Colonic mucosa (tissue), 4 donors: ENCODE data around the gene RIN3. TPM values are rescaled to one million over a fixed set of nuclear protein-coding genes. Genes with fewer than 3 reads are reported as not detected.
A peak's percentile ranks its signal among the peaks of the same experiment; 100 is the strongest.

Source experiments
- DNase-seq: peaks from one replicate; pipeline ENCODE4 v3.0.0-alpha.2; 2020
- H3K27ac ChIP-seq: fragments of 200-600 bp; one replicate; pipeline ENCODE4 v1.8.0; 2021
- H3K27me3 ChIP-seq: fragments of 200-600 bp; one replicate; pipeline ENCODE4 v1.8.0; 2021
- H3K36me3 ChIP-seq: fragments of 200-600 bp; one replicate; pipeline ENCODE4 v1.8.0; 2021
- H3K4me1 ChIP-seq: fragments of 200-600 bp; one replicate; pipeline ENCODE4 v1.8.0; 2021; ENCODE audit warnings: mild to moderate bottlenecking
- H3K4me3 ChIP-seq: fragments of 200-600 bp; one replicate; pipeline ENCODE4 v1.8.0; 2021
- H3K9ac ChIP-seq, 2 donors: one replicate each; pipeline ENCODE4 v1.7.0; 2013; ENCODE audit warnings: control low read depth in 2 of 2, low read depth in 2 of 2, low read length in 2 of 2
- H3K9me3 ChIP-seq: fragments of 200-600 bp; one replicate; pipeline ENCODE4 v1.8.0; 2021
- CTCF ChIP-seq: fragments of 200-600 bp; IDR thresholded peaks from one replicate; pipeline ENCODE4 v1.8.0; 2022; ENCODE audit warnings: antibody characterized with exemption, mild to moderate bottlenecking
- intact Hi-C: fragments of 100-400 bp; cut with DNase I; formaldehyde crosslinking; loops from one replicate; pipeline ENCODE4 v1.14.1; 2022
- total RNA-seq, 2 donors: library from RNA; stranded (reverse); fragmentation: NEBNext Ultra II Directional in 1 of 2; extraction: Animal tissue kit (Norgen Biotek cat#: 25700) in 1 of 2; gene quantifications; one replicate each; pipeline ENCODE4 v1.2.1, GENCODE V29; 2021
- donor health status: healthy.
- donor health status: DM: no; HTN: no; CAD: no.
- donor health status: DM: no; HTN: no; CAD: no.

The RIN3 gene
- total RNA-seq, 2 donors from 2014 or later = 18.4 to 23.2 TPM

- Histone ChIP-seq H3K9ac (no peak overlapping the region), H3K27ac (no peak overlapping the region), H3K4me1 (no peaks in the 10 kb centered on the region), H3K9me3 (no peaks in the 10 kb centered on the region), H3K27me3 (no peaks in the 10 kb centered on the region), H3K4me3 (no peak overlapping the region), H3K36me3 (no peaks in the 10 kb centered on the region)
- no peak for TF ChIP-seq CTCF
- intact Hi-C loops = no loop called here
- DNase-seq = no peak
Observed at GRCh38 chr14:92718664-92719063, 205.1 kb downstream of the RIN3 start.

GRCh38 chr14:92719421-92719820 lies 205.8 kb downstream of the RIN3 start:
- Histone ChIP-seq H3K4me1 (no peaks in the 10 kb centered on the region), H3K9me3 (no peaks in the 10 kb centered on the region), H3K9ac (no peak overlapping the region), H3K36me3 (no peaks in the 10 kb centered on the region), H3K27me3 (no peaks in the 10 kb centered on the region), H3K4me3 (no peak overlapping the region), H3K27ac (peak overlapping the region; percentile 46)
- TF ChIP-seq CTCF = no peak
- no peak for DNase-seq
- intact Hi-C loops = no loop called here

GRCh38 chr14:92719890-92720323 lies 206.3 kb downstream of the RIN3 start:
- TF ChIP-seq CTCF = no peak
- Histone ChIP-seq H3K27ac (peak overlapping the region; percentile 46), H3K27me3 (no peaks in the 10 kb centered on the region), H3K9me3 (no peaks in the 10 kb centered on the region), H3K9ac (no peak overlapping the region), H3K4me1 (peaks cover 2% of the 10 kb centered on the region), H3K4me3 (no peak overlapping the region), H3K36me3 (no peaks in the 10 kb centered on the region)
- intact Hi-C loops = no loop called here
- DNase-seq = peak; percentile 88

GRCh38 chr14:92724516-92725340 lies 211.1 kb downstream of the RIN3 start:
- H3K4me1 ChIP-seq = peaks cover 3% of the 10 kb centered on the region
- DNase-seq = no peak

More at GRCh38 chr14:92724516-92725340, 211.1 kb downstream of the RIN3 start:
- Histone ChIP-seq H3K36me3 (no peaks in the 10 kb centered on the region), H3K9ac (no peak overlapping the region), H3K9me3 (no peaks in the 10 kb centered on the region), H3K27ac (peak overlapping the region; percentile 53), H3K4me3 (no peak overlapping the region), H3K27me3 (no peaks in the 10 kb centered on the region)
- no peak for TF ChIP-seq CTCF
- intact Hi-C loops = no loop called here
